ENCODE results near the gene ACBD4. TPM values are rescaled to one million over a fixed set of nuclear protein-coding genes. Genes with fewer than 3 reads are reported as not detected.

ACBD4 gene
- total and polyA plus RNA-seq, 2 donors from 2014 or later, result 19.2 to 46.3 TPM

DNA sequence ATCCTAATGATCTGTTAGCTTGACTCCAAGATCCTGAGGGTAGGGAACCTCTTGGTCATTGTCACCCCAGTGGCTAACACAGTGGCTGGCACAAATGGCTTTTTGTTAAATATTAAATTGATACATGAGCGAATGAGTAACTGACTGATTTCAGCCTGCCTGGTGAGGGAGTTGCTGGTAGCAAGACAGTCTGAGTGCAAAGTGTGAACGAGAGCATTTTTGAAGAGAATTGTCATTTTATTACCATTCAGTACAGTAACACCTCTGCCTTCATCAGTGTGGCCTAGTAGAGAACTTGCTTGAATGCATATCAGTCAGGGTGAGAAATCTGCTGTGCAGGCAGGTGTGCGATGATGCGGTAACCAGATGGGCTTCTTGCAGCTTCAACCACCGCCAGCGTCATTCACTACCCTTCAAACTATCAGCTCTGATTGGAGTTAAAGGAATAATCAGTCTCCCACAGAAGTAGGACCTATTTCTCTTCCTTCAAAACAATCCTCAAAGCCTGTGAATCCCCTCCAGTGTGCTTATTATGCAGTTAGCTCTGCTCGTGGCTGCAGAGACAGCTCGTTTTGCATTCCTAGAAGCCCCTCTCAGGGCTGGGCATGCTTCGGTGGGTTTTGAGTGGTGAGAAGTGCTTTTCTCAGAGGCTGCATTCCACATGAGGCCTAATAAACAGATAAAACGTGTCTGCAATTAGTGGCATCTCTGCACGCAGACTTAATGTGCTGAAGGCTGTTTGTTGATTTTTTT, 55.2 kb downstream of the ACBD4 start:
- intact Hi-C loops (cut with DNase I), result loop anchor here (10.0 kb wide), 1 partner anchor 56 kb away; the partner anchor contains the start of genes ACBD4 and PLCD3
- H3K9me3 ChIP-seq (ENCODE audit: control insufficient read depth in 2 of 3, insufficient read depth in 1 of 3, low read length in 3 of 3), result no peaks in the 10 kb centered on the region
- no peak for FAIRE-seq
- H3K9ac ChIP-seq (ENCODE audit: low read length in 3 of 3), result no peak overlapping the region
- TF ChIP-seq, protein P1, sequence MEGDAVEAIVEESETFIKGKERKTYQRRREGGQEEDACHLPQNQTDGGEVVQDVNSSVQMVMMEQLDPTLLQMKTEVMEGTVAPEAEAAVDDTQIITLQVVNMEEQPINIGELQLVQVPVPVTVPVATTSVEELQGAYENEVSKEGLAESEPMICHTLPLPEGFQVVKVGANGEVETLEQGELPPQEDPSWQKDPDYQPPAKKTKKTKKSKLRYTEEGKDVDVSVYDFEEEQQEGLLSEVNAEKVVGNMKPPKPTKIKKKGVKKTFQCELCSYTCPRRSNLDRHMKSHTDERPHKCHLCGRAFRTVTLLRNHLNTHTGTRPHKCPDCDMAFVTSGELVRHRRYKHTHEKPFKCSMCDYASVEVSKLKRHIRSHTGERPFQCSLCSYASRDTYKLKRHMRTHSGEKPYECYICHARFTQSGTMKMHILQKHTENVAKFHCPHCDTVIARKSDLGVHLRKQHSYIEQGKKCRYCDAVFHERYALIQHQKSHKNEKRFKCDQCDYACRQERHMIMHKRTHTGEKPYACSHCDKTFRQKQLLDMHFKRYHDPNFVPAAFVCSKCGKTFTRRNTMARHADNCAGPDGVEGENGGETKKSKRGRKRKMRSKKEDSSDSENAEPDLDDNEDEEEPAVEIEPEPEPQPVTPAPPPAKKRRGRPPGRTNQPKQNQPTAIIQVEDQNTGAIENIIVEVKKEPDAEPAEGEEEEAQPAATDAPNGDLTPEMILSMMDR (IDR thresholded peaks at IDR 0.05; ENCODE audit: borderline replicate concordance, extremely low read depth, insufficient read depth), result no peak
- peaks cover 5 to 9% (median 8%) of the 10 kb centered on the region in 3 donors for H3K4me1 ChIP-seq (ENCODE audit: control insufficient read depth in 2 of 3, insufficient read depth in 2 of 3, low read depth in 1 of 3, low read length in 3 of 3)
- H3K27ac ChIP-seq (ENCODE audit: low read depth in 2 of 2, low read length in 2 of 2), result no peak overlapping the region
- H3K27me3 ChIP-seq (ENCODE audit: control insufficient read depth, insufficient read depth, low read length), result no peaks in the 10 kb centered on the region
- DNase-seq, result peak in 4 of 5 donors; percentile 50 to 68 (median 59)
- no peak overlapping the region for H3K4me3 ChIP-seq (ENCODE audit: low read length in 3 of 3)
- no peaks in the 10 kb centered on the region for H3K36me3 ChIP-seq (ENCODE audit: control insufficient read depth in 2 of 3, insufficient read depth in 3 of 3, low read length in 3 of 3)

Small RNA genes lying within 50 kb of the gene (microRNA-seq; reads per million reads assigned to microRNA genes)
- gene MIR6784, result not detected

Other genes starting within 250 kb of the ACBD4 start
- gene EFTUD2, start 236.2 kb upstream of the ACBD4 start, total RNA-seq, result 98.4 TPM
- gene EFTUD2, start 236.2 kb upstream of the ACBD4 start, polyA plus RNA-seq (ENCODE audit: insufficient read depth, low read depth, low replicate concordance), result 37.9 TPM
- 1.4 TPM for gene GFAP, start 220.2 kb upstream of the ACBD4 start, total RNA-seq
- 2.3 TPM for gene GFAP, start 220.2 kb upstream of the ACBD4 start, polyA plus RNA-seq (ENCODE audit: insufficient read depth, low read depth, low replicate concordance)
- 0.44 TPM for gene KIF18B, start 187.9 kb upstream of the ACBD4 start, total RNA-seq
- gene KIF18B, start 187.9 kb upstream of the ACBD4 start, polyA plus RNA-seq (ENCODE audit: insufficient read depth, low read depth, low replicate concordance), result not detected
- 0.76 TPM for gene C1QL1, start 167.4 kb upstream of the ACBD4 start, total RNA-seq
- 25.4 TPM for gene C1QL1, start 167.4 kb upstream of the ACBD4 start, polyA plus RNA-seq (ENCODE audit: insufficient read depth, low read depth, low replicate concordance)
- 34.9 TPM for gene DCAKD, start 84.1 kb upstream of the ACBD4 start, total RNA-seq
- gene DCAKD, start 84.1 kb upstream of the ACBD4 start, polyA plus RNA-seq (ENCODE audit: insufficient read depth, low read depth, low replicate concordance), result 27.5 TPM
- 98.5 TPM for gene NMT1, start 74.4 kb upstream of the ACBD4 start, total RNA-seq
- 72.3 TPM for gene NMT1, start 74.4 kb upstream of the ACBD4 start, polyA plus RNA-seq (ENCODE audit: insufficient read depth, low read depth, low replicate concordance)
- 111 TPM for gene PLCD3, start 3.2 kb upstream of the ACBD4 start, total RNA-seq
- 14.8 TPM for gene PLCD3, start 3.2 kb upstream of the ACBD4 start, polyA plus RNA-seq (ENCODE audit: insufficient read depth, low read depth, low replicate concordance)
- 34.7 TPM for gene HEXIM1, start 12.8 kb downstream of the ACBD4 start, total RNA-seq
- gene HEXIM1, start 12.8 kb downstream of the ACBD4 start, polyA plus RNA-seq (ENCODE audit: insufficient read depth, low read depth, low replicate concordance), result 25.0 TPM
- gene HEXIM2, start 26.2 kb downstream of the ACBD4 start, total RNA-seq, result 6.2 TPM
- gene HEXIM2, start 26.2 kb downstream of the ACBD4 start, polyA plus RNA-seq (ENCODE audit: insufficient read depth, low read depth, low replicate concordance), result 29.1 TPM
- gene FMNL1, start 86.2 kb downstream of the ACBD4 start, total RNA-seq, result 32.9 TPM
- 2.3 TPM for gene FMNL1, start 86.2 kb downstream of the ACBD4 start, polyA plus RNA-seq (ENCODE audit: insufficient read depth, low read depth, low replicate concordance)
- gene SPATA32, start 126.4 kb downstream of the ACBD4 start, total RNA-seq, result not detected
- gene SPATA32, start 126.4 kb downstream of the ACBD4 start, polyA plus RNA-seq (ENCODE audit: insufficient read depth, low read depth, low replicate concordance), result not detected
- 24.5 TPM for gene MAP3K14, start 181.3 kb downstream of the ACBD4 start, total RNA-seq
- 7.6 TPM for gene MAP3K14, start 181.3 kb downstream of the ACBD4 start, polyA plus RNA-seq (ENCODE audit: insufficient read depth, low read depth, low replicate concordance)